Measurements from ENCODE around the gene DHDDS.

- TF ChIP-seq, protein P1, sequence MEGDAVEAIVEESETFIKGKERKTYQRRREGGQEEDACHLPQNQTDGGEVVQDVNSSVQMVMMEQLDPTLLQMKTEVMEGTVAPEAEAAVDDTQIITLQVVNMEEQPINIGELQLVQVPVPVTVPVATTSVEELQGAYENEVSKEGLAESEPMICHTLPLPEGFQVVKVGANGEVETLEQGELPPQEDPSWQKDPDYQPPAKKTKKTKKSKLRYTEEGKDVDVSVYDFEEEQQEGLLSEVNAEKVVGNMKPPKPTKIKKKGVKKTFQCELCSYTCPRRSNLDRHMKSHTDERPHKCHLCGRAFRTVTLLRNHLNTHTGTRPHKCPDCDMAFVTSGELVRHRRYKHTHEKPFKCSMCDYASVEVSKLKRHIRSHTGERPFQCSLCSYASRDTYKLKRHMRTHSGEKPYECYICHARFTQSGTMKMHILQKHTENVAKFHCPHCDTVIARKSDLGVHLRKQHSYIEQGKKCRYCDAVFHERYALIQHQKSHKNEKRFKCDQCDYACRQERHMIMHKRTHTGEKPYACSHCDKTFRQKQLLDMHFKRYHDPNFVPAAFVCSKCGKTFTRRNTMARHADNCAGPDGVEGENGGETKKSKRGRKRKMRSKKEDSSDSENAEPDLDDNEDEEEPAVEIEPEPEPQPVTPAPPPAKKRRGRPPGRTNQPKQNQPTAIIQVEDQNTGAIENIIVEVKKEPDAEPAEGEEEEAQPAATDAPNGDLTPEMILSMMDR (IDR thresholded peaks at IDR 0.05): no peak
- TF ChIP-seq POLR2A (IDR thresholded peaks at IDR 0.05): no peak
Observed at GRCh38 chr1:26482921-26483320, 50.8 kb downstream of the DHDDS start.
